Activated CD8-positive, alpha-beta T cell treated with anti-CD3 and anti-CD28 coated beads, Interleukin-2, amount 10 ng/mL, durations not matched to agents 7 days and 5 days (primary cell): ENCODE data around the gene DTHD1. TPM values are rescaled to one million over a fixed set of nuclear protein-coding genes. Genes with fewer than 3 reads are reported as not detected.

Experiments
- ATAC-seq: fragments of 150-1000 bp; cut with Tn5 transposase; one replicate; pipeline ENCODE4 v1.10.0; 2021; ENCODE audit warnings: moderate library complexity
- CTCF ChIA-PET: fragments of 350-600 bp; sonication (Branson Sonifier 250); formaldehyde crosslinking; loops from one replicate; lab custom pipeline; 2021; ENCODE audit warnings: antibody characterized with exemption; lab: Charles Lee
- POLR2A ChIA-PET: fragments of 350-600 bp; sonication (Branson Sonifier 250); formaldehyde crosslinking; loops from one replicate; lab custom pipeline; 2021; ENCODE audit warnings: antibody characterized with exemption; lab: Charles Lee
- DNase-seq: peaks from one replicate; pipeline ENCODE4 v3.0.0-alpha.2; 2020
- H3K27ac Mint-ChIP-seq: one replicate; pipeline ENCODE4 v1.8.0; 2021; ENCODE audit warnings: mild to moderate bottlenecking, mixed read lengths
- H3K27me3 Mint-ChIP-seq: one replicate; pipeline ENCODE4 v1.8.0; 2021; ENCODE audit warnings: low read depth, mixed read lengths
- H3K36me3 Mint-ChIP-seq: one replicate; pipeline ENCODE4 v1.8.0; 2021; ENCODE audit warnings: low read depth, mixed read lengths
- H3K4me1 Mint-ChIP-seq: one replicate; pipeline ENCODE4 v1.8.0; 2021; ENCODE audit warnings: low read depth, mixed read lengths
- H3K4me3 Mint-ChIP-seq: one replicate; pipeline ENCODE4 v1.8.0; 2021; ENCODE audit warnings: mild to moderate bottlenecking, mixed read lengths
- H3K9me3 Mint-ChIP-seq: one replicate; pipeline ENCODE4 v1.8.0; 2022; ENCODE audit warnings: mixed read lengths; ENCODE audit not compliant: insufficient read depth
- total RNA-seq, 2 experiments: library from RNA; stranded (reverse); gene quantifications; one replicate each; pipeline ENCODE4 v1.2.3, GENCODE V29; 2021

Gene DTHD1
- total RNA-seq, 2 experiments from 2014 or later = 0.26 TPM

GRCh38 chr4:36292556-36293188 lies 11.3 kb downstream of the DTHD1 start:
- Mint-ChIP-seq H3K36me3 (peaks cover 2% of the 10 kb centered on the region), H3K9me3 (no peaks in the 10 kb centered on the region), H3K27me3 (peaks cover 4% of the 10 kb centered on the region), H3K4me1 (peaks cover 8% of the 10 kb centered on the region), H3K4me3 (no peak overlapping the region), H3K27ac (no peak overlapping the region)
- no peak for DNase-seq
- ChIA-PET CTCF (interaction anchor here (1.0 kb wide), 1 partner anchor 107 kb away, joined by 3 read pairs; no protein-coding TSS in a partner anchor), POLR2A (interaction anchor here (0.6 kb wide), 1 partner anchor 17 kb away, joined by 3 read pairs; no protein-coding TSS in a partner anchor)
- no peak for ATAC-seq

DNA sequence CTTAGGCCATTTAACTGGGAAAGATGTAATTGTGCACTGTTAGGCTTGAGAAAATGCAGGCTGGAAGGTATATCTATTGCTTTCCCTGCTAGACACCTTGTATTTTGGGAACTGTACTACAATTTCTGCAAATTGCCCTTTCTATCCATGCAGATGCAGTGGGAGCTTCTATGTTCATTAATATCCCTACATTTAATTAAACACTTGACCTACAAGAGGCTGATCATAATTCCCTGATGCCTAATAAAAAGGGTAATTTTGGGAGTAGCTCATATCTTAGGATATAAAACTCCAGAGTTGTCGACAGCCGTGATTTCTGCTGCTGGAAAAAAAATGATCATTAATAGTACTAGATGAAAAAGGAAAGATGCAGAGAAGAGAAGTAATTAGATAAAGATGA lies 19.7 kb downstream of the DTHD1 start:
- Mint-ChIP-seq H3K27me3 (peaks cover 7% of the 10 kb centered on the region), H3K4me3 (no peak overlapping the region), H3K36me3 (peaks cover 11% of the 10 kb centered on the region), H3K27ac (no peak overlapping the region), H3K4me1 (peaks cover 17% of the 10 kb centered on the region), H3K9me3 (no peaks in the 10 kb centered on the region)
- DNase-seq = no peak
- ChIA-PET CTCF (no interaction called here), POLR2A (no interaction called here)
- no peak for ATAC-seq

- peaks cover 17% of the 10 kb centered on the region for H3K4me1 Mint-ChIP-seq
Measured at GRCh38 chr4:36303426-36304137, 22.2 kb downstream of the DTHD1 start.

DNA sequence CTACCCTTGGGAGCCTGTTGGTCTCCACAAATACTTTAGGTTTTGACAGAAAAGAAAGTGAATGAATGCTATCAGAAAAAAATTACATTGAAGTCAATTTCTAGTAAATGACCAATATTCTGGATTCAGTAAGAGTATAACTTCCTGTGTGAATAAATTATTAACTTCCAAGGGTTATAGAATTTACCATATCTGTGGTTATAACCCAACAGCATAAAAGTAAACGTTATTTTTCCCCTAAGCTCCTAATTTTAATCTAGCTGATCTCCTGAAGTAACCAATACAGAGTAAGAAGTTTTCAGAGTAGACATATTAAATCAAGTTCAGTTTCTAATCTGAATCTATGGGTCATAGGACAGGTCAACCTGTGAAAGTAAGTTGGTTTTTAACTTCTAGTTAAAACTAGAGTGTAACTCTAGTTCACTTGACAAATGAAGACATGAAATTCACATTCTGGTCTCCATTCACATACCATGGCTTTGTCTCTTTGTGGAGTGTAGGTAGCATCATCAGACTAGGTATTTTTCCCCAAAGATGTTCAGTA lies 22.8 kb downstream of the DTHD1 start:
- Mint-ChIP-seq H3K27ac (no peak overlapping the region), H3K36me3 (peaks cover 11% of the 10 kb centered on the region), H3K4me3 (no peak overlapping the region), H3K27me3 (no peaks in the 10 kb centered on the region), H3K9me3 (no peaks in the 10 kb centered on the region), H3K4me1 (peaks cover 17% of the 10 kb centered on the region)
- no peak for ATAC-seq
- POLR2A ChIA-PET = no interaction called here
- CTCF ChIA-PET = no interaction called here
- DNase-seq = no peak

More at GRCh38 chr4:36303426-36304137, 22.2 kb downstream of the DTHD1 start:
- Mint-ChIP-seq H3K36me3 (peaks cover 11% of the 10 kb centered on the region), H3K9me3 (no peaks in the 10 kb centered on the region), H3K27me3 (no peaks in the 10 kb centered on the region), H3K27ac (no peak overlapping the region), H3K4me3 (no peak overlapping the region)
- DNase-seq = no peak
- ATAC-seq = peak; percentile 42
- ChIA-PET POLR2A (no interaction called here), CTCF (no interaction called here)

GRCh38 chr4:36308150-36308549 lies 26.7 kb downstream of the DTHD1 start:
- H3K9me3 Mint-ChIP-seq = no peaks in the 10 kb centered on the region
- H3K27me3 Mint-ChIP-seq = no peaks in the 10 kb centered on the region
- no peak overlapping the region for H3K4me3 Mint-ChIP-seq
- ChIA-PET POLR2A (interaction anchor here (0.6 kb wide), 1 partner anchor 11 kb away, joined by 3 read pairs; no protein-coding TSS in a partner anchor), CTCF (interaction anchor here (0.8 kb wide), 1 partner anchor 17 kb away, joined by 3 read pairs; no protein-coding TSS in a partner anchor)
- no peak overlapping the region for H3K27ac Mint-ChIP-seq
- DNase-seq (no peak), ATAC-seq (no peak)
- peaks cover 43% of the 10 kb centered on the region for H3K4me1 Mint-ChIP-seq
- peaks cover 14% of the 10 kb centered on the region for H3K36me3 Mint-ChIP-seq

DNA sequence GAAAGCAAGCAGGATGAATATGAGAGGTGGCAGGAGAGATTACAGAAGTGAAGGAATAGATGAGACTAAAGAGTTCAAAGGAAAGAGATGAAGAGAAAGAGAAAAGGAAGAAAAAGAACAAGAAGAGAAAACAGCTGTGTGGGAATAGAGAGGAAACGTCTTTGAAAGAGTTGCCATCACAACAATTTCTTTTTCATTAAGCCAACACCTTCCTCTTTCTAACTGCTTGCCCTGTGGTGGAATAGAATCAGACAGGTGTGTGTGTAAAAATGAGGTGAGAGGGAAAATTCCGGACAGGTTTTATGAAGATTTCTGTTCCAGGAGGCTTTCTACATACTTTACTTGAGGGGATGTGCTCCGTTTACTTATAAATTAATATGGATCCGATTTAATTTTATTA lies 28.8 kb downstream of the DTHD1 start:
- peaks cover 8% of the 10 kb centered on the region for H3K36me3 Mint-ChIP-seq
- ChIA-PET POLR2A (interaction anchor here (0.6 to 1.4 kb wide), 2 partner anchors 8 to 66 kb away, joined by 3 to 5 read pairs; partner anchors contain the start of gene ARAP2), CTCF (interaction anchor here (0.8 to 1.1 kb wide), 3 partner anchors 25 to 89 kb away, joined by 3 to 5 read pairs (median 3); no protein-coding TSS in a partner anchor)
- no peaks in the 10 kb centered on the region for H3K9me3 Mint-ChIP-seq
- H3K4me1 Mint-ChIP-seq = peaks cover 26% of the 10 kb centered on the region
- H3K27ac Mint-ChIP-seq = peak overlapping the region; percentile 5
- ATAC-seq (no peak), DNase-seq (no peak)
- no peaks in the 10 kb centered on the region for H3K27me3 Mint-ChIP-seq
- H3K4me3 Mint-ChIP-seq = no peak overlapping the region

DNA sequence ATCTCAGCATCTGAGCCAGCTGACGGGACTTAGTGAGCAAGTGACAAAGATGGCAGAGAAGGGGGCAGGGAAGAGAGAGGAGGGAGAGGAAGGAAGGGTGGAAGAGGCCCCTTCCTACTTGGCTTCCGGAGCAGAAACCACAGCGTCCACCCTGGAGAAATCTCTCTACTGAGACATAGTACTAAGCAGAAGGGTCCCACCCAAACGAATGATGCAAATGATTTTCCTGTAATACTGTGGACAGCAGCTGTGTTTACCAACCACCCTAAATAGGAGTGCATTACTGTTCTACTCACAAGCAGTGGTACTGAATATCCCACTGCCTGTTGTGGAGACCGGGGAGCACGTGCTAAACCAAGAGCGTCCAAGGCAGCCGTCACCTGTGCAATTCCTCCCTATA lies 29.4 kb downstream of the DTHD1 start:
- ChIA-PET POLR2A (interaction anchor here (1.4 kb wide), 1 partner anchor 67 kb away, joined by 5 read pairs; the partner anchor contains the start of gene ARAP2), CTCF (interaction anchor here (0.8 to 1.1 kb wide), 3 partner anchors 25 to 89 kb away, joined by 3 to 5 read pairs (median 3); no protein-coding TSS in a partner anchor)
- peak; percentile 83 for ATAC-seq
- Mint-ChIP-seq H3K27ac (peak overlapping the region; percentile 68), H3K36me3 (peaks cover 7% of the 10 kb centered on the region), H3K4me1 (peaks cover 26% of the 10 kb centered on the region), H3K4me3 (peak overlapping the region; percentile 34), H3K9me3 (no peaks in the 10 kb centered on the region), H3K27me3 (no peaks in the 10 kb centered on the region)
- DNase-seq = no peak

GRCh38 chr4:36312511-36312910 lies 31.1 kb downstream of the DTHD1 start:
- Mint-ChIP-seq H3K27me3 (no peaks in the 10 kb centered on the region), H3K36me3 (peaks cover 7% of the 10 kb centered on the region), H3K27ac (no peak overlapping the region), H3K9me3 (no peaks in the 10 kb centered on the region), H3K4me3 (no peak overlapping the region), H3K4me1 (peaks cover 33% of the 10 kb centered on the region)
- CTCF ChIA-PET = interaction anchor here (1.5 kb wide), 1 partner anchor 60 kb away, joined by 5 read pairs; no protein-coding TSS in a partner anchor
- POLR2A ChIA-PET = no interaction called here
- ATAC-seq (no peak), DNase-seq (no peak)

DNA sequence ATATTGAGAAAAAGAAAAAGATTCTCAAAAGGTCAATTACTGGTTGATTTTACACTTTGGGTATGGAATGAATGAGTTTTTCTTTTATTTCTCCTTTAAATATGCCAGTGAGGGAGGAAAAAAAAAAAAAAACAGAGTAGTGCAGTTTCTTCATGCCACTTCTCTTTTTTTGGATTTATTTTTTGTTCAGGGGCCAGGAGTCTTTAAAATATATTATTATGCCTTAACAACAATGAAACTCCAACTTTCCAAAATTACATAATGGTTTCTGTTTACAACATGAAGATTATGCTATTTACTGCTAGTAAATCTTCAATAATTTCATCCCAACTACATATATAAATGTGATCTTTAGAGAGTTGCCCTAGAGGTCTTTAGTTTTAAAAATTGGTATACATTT lies 31.9 kb downstream of the DTHD1 start:
- Mint-ChIP-seq H3K36me3 (peaks cover 9% of the 10 kb centered on the region), H3K27ac (no peak overlapping the region), H3K4me1 (peaks cover 41% of the 10 kb centered on the region), H3K9me3 (no peaks in the 10 kb centered on the region), H3K27me3 (no peaks in the 10 kb centered on the region), H3K4me3 (no peak overlapping the region)
- ATAC-seq = no peak
- ChIA-PET POLR2A (no interaction called here), CTCF (interaction anchor here (1.5 kb wide), 1 partner anchor 60 kb away, joined by 5 read pairs; no protein-coding TSS in a partner anchor)
- DNase-seq = no peak

DNA sequence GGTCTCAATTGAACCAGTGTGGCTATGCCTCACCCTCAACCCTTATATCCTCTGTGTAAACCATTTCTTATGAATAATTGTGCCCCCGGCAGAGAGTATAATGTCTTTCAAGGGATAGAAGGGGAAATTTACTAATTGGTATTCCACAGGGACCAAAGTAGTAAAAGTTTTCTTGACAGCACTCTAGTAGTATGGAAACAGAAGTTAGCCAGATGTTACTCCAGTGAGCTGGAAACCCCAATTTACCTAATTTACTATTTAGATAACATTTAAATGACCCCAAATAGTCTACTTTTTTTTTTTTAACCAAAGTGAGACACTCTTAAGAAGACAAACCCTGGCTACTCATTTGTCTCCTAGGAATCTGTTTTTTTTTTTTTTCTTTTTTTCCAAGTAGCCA lies 32.3 kb downstream of the DTHD1 start:
- no peaks in the 10 kb centered on the region for H3K27me3 Mint-ChIP-seq
- POLR2A ChIA-PET = no interaction called here
- peaks cover 9% of the 10 kb centered on the region for H3K36me3 Mint-ChIP-seq
- ATAC-seq (no peak), DNase-seq (no peak)
- no peak overlapping the region for H3K4me3 Mint-ChIP-seq
- H3K9me3 Mint-ChIP-seq = no peaks in the 10 kb centered on the region
- CTCF ChIA-PET = interaction anchor here (1.5 kb wide), 1 partner anchor 61 kb away, joined by 5 read pairs; no protein-coding TSS in a partner anchor
- H3K27ac Mint-ChIP-seq = no peak overlapping the region
- H3K4me1 Mint-ChIP-seq = peaks cover 42% of the 10 kb centered on the region

- no peak for ATAC-seq
- H3K27me3 Mint-ChIP-seq = no peaks in the 10 kb centered on the region
- H3K9me3 Mint-ChIP-seq = no peaks in the 10 kb centered on the region
- CTCF ChIA-PET = interaction anchor here (1.7 kb wide), 1 partner anchor 72 kb away, joined by 5 read pairs; the partner anchor contains the start of gene ARAP2
- H3K27ac Mint-ChIP-seq = no peak overlapping the region
- POLR2A ChIA-PET = interaction anchor here (1.8 kb wide), 1 partner anchor 72 kb away, joined by 5 read pairs; the partner anchor contains the start of gene ARAP2
- no peak overlapping the region for H3K4me3 Mint-ChIP-seq
- DNase-seq = no peak
- H3K4me1 Mint-ChIP-seq = peaks cover 42% of the 10 kb centered on the region
- H3K36me3 Mint-ChIP-seq = peaks cover 9% of the 10 kb centered on the region
Measured at GRCh38 chr4:36316607-36317006, 35.2 kb downstream of the DTHD1 start.
